HG02973 (cell line): ENCODE results near the gene SEC23IP.
"Not testable (repeated sequence)": the region's sequence is repeated elsewhere in the genome, so short reads cannot be mapped to it uniquely, and the experiment has no call there.

ENCODE experiments used
- ATAC-seq: cut with Tn5 transposase; IDR thresholded peaks from one replicate; pipeline ENCODE4 v1.9.1; 2021; ENCODE audit warnings: moderate library complexity; ENCODE audit not compliant: unreplicated experiment

Gene SEC23IP

DNA sequence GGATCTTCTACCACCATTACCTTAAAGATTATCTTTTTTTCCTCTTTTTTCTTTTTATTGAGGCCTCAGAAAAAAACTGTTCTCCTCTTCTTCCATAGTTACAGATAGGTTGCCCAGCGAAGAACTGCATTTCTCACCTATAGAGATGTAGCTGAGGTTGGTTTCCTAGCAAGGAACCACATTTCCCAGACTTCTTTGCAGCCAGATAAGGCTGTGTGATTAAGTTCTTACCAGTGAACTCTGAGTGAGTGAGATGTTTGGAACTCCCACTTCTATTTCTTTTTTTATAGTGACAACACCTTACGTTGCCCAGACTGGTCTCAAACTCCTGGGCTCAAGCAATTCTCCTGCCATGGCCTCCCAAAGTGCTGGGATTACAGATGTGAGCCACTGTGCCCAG, 14.0 kb upstream of the SEC23IP start:
- ATAC-seq, result no peak

DNA sequence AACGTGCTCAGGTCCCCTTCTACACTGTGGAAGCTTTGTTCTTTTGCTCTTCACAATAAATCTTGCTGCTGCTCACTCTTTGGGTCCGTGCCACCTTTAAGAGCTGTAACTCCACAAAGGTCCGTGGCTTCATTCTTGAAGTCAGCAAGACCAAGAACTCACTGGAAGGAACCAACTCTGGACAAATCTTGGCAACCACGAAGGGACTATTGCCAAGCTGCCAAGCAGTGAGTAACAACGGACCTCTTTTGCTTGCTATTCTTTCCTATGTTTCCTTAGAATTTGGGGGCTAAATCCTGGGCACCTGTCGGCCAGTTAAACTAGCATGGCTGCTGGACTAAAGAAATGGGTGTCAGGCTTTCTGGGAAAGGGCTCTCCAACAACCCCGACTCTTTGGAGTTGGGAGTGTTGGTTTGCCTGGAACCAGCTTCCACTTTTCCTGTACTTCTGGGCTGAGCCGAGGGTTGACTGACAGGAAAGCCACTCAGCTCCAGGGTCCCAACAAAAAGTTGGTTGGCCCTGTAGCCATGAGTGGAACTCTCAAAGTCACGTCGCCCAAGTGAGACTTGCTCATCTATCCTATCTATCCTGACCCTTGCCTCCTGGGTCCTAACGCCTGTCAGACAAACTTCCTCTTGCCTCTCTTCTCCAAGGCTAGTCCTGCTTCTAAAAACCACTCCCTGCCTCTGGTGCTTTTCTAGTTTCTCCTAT, 8.5 kb upstream of the SEC23IP start:
- ATAC-seq, result not testable (repeated sequence)

DNA sequence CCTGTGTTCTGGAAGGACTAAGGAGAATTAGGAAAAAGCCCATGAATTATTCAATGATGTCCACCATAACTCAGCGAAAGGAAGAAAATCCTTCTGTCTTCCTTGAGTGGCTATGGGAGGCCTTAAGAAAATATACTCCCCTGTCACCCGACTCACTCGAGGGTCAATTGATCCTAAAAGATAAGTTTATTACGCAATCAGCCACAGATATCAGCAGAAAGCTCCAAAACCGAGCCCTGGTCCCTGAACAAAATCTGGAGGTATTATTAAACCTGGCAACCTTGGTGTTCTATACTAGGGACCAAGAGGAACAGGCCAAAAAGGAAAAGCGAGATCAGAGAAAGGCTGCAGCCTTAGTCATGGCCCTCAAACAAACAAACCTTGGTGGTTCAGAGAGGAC, 6.5 kb upstream of the SEC23IP start:
- ATAC-seq, result not testable (repeated sequence)

DNA sequence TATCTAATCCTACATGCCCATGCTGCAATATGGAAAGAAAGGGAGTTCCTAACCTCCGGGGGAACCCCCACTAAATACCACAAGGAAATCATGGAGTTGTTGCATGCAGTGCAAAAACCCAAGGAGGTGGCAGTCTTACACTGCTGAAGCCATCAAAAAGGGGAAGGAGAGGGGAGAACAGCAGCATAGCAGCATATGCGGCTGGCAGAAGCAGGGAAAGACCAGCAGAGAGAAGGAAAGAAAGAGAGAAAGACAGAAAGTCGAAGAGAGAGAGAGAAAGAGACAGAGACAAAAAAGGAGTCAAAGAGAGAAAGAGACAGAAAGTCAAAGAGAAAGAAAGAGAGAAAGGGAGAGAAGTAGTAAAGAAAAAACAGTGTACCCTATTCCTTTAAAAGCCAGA, 3.8 kb upstream of the SEC23IP start:
- not testable (repeated sequence) for ATAC-seq

DNA sequence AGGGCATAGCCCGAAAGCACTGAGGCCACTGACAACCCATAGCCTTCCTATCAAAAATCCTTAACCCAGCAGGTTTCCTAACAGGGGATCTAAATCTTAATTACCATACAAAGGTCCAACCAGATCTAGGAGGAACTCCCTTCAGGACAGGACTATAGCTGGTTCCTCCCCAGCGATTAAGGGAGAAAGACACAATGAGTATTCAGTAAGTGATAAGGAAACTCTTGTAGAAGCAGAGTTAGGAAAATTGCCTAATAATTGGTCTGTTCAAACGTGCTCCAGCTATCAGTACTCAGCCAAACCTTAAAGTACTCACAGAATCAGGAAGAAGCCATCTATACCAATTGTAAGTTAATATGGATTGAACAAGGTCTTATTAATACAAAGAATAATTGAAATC, 3.3 kb upstream of the SEC23IP start:
- ATAC-seq, result not testable (repeated sequence)

DNA sequence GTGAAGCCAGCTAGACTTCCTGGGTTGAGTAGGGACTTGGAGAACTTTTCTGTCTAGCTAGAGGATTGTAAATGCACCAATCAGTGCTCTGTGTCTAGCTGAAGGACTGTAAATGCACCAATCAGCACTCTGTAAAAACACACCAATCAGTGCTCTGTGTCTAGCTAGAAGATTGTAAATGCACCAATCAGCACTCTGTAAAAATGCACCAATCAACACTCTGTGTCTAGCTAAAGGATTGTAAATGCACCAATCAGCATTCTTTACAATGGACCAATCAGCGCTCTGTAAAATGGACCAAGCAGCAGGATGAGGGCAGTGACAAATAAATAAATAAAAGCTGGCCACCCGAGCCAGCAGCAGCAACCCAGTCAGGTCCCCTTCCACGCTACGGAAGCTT, 2.2 kb upstream of the SEC23IP start:
- not testable (repeated sequence) for ATAC-seq

DNA sequence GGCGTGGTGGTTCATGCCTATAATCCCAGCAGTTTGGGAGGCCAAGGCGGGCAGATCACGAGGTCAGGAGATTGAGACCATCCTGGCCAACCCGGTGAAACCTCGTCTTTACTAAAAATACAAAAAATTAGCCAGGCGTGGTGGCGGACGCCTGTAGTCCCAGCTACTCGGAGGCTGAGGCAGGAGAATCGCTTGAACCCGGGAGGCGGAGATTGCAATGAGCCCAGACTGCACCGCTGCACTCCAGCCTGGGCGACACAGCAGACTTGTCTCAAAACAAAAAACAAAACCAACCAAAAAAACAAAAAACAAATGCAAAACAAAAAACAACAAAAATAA, 712 bp upstream of the SEC23IP start:
- not testable (repeated sequence) for ATAC-seq

DNA sequence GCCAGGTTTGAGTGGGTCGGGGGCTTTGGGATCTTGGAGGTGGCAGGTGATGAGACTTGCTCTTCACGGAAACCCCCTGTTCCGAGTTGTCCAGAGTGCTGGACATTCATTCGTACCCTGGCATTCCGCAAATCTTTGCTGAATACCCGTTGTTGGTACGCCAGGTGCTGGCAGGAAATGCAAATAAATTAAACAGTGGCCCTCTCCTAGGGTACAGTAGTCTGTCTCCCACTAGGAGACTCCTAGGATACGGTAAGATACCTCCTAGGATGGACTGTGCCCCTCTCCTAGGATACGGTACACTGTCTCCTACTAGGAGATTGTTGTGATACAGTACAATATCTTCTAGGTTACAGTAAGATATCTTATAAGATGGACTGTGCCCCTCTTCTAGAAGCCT, 544 bp downstream of the SEC23IP start:
- ATAC-seq, result no peak

DNA sequence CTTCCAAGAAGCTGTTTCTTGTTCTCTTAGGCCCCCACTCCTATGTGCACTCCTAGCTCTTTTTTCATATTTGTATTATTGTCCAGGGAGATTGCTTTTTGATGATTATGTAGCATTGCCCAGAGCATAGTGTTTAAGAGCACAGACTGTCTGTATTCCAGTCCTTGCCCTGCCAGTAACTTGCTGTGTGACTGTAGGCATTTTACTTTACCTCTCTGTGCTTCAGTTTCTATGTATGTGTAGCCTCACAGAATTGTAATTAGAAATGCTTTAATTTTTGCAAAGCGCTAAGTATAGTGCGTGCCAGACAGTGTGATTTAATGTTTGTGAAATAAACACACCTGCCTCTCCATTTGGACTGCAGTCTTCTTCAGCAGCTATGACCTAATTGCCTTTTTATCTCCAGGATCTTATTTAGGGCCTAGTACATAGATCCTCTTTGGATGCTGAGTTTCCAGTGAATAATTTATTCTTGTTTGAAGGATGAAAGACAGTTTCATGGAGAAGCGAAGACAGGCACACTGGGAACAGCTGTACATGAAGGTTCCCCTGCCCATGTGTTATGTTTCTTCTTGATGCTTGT, 1.4 kb downstream of the SEC23IP start:
- no peak for ATAC-seq

DNA sequence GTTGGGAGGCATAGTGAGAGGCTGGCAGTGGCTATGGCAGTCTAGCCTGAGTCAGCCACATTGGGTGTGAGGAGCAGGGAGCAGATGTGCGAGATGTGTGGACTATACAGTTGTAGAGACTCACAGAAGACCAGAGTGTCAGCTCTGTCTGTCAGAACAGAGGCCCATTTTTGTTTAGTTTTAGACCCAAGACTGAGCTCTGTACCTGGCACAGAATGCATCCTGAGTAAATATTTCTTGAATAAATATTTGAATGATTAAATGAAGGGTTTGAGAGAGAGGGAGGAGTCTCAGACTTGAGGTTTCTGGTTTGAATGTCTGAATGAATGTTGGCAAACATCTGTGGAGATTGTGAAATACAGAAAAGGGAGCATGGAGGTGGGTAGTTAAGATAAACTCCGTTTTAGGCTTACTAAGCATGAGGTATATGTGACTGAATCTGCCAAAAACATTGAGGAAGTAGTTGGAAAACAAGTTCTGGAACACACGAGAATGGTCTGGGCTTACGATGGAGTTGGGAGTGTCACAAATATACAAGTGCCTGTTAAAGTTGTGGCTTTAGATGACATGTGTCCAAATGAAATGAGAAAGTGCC, 3.6 kb downstream of the SEC23IP start:
- ATAC-seq, result no peak

DNA sequence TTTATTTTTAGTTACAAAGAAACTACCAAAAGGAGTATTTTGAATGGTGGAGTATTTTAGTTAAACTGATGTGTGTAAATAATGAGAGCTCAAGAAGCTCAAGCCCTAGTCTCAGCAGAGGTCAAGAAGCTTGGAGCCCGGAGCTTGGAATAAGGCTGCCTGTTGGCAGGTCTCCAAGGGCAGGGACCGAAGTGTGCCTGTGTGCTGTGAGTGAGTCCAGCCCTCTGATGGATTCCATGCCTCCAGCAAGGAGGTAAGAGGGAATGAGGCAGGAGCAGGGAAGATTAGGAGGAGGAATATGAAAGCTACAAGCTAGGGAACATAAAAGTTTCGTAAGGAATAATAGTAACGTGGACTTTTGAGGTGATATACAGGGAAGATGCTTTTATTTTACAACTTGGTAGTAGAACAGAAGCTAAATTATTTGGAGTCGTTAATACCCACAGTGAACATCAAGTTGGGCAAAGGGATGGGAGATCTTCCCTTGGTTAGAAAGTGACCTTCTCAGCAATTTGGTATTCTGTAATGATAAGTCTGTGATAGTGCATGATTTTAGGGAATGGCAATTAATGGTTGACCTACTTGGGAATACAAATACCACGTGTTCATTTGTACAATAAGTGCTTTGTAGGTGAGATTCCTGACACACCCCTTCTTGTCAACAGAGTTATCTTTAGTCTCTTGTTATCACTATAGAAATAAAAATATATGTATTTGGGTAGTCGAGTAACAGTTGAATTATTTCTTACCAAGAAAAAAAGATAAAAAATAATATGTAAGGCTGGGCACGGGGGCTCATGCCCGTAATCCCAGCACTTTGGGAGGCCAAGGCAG, 4.6 kb downstream of the SEC23IP start:
- ATAC-seq, result no peak

DNA sequence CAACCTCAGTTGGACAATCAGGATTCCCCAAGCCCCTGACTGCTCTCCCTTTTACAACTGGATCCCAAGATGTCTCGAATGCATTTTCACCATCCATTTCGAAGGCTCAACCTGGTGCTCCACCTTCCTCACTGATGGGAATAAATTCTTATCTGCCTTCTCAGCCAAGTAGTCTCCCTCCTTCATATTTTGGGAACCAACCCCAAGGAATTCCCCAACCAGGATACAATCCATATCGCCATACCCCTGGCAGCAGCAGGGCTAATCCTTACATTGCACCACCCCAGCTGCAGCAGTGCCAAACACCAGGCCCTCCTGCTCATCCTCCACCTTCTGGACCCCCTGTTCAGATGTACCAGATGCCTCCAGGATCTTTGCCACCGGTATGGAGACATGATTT, 6.0 kb downstream of the SEC23IP start:
- ATAC-seq, result no peak

DNA sequence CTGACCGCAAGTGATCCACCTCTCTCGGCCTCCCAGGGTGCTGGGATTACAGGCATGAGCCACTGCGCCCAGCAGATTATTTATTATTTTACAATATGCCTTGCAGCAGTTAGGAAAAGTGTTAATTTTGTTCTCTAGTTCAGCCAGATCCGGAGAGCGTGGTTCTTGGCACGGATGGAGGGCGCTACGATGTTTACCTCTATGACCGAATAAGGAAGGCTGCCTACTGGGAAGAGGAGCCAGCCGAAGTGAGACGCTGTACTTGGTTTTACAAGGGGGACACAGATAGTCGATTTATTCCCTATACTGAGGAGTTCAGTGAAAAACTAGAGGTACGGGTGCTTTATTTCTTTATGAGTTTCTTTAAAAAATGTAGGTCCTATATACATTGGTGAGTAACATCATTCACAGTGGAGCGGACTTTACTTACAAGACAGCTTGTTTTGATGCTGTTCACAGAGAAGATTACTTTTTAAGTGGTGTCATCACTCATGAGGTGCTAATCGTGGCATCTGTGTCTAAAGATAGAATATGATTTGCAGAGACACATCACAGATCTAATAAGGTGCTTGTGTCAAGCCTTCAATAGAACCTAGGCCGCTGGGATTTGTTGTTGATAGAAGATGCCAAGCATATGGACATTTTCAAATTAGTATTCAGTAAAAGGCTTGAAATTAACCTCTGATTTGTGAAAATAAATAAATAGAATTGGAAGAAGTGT, 11.6 kb downstream of the SEC23IP start:
- no peak for ATAC-seq

DNA sequence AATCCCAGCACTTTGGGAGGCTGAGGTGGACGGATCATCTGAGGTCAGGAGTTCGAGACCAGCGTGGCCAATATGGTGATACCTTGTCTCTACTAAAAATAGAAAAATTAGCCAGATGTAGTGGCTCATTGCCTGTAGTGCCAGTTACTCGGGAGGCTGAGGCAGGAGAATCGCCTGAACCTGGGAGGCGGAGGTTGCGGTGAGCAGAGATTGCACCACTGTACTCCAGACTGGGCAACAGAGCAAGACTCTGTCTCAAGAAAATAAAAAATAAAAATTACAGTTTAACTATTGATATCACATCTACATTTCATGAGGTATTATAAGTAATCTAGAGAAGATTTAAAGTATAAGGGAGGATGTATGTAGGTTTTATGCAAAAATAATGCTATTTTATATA, 15.2 kb downstream of the SEC23IP start:
- not testable (repeated sequence) for ATAC-seq

DNA sequence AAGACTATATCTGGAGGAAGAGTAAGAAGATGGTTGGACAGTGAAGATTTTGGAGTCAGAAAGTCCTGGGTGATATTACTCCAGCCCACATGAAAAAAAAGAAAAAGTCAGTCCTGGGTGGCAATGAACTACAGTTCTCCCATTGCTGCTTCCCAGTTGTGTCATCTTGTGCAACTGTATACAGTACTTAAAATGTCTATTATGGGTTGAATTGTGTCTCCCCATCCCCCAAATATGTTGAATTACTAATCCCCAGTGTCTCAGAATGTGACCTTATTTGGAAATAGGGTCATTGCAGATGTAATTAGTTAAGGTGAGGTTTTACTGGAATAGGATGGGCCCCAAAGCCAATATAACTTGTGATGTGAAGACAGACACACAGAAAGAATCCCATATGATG, 15.6 kb downstream of the SEC23IP start:
- ATAC-seq, result no peak

DNA sequence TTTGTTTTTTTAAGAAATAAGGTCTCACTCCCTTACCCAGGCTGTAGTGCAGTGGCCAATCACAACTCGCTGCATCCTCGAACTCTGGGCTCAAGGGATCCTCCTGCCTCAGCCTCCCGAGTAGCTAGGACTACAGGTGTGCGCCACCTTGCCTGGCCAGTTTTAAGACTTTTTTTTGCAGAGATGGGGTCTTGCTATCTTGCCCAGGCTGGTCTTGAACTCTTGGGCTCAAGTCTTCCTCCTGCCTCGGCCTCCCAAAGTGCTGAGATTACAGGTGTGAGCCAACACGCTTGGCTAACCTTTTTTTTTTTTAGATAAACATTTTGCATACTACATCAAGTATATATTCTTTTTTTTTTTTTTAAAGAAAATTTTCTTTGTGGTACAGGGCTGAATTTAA, 18.2 kb downstream of the SEC23IP start:
- ATAC-seq, result no peak

DNA sequence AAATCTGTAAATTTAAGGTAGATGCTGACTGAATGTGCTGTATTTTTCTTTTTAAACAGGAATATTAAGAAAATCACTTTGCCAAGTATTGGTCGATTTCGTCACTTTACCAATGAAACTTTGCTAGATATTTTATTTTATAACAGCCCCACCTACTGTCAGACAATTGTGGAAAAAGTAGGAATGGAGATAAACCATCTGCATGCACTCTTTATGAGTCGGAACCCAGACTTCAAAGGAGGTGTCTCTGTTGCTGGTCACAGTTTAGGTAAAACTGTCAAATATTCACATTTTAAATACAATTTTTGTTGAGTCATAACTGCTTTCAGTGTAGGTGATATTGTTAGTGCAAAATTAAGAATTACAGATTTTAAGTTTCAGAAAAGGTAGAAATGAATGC, 25.2 kb downstream of the SEC23IP start:
- ATAC-seq, result no peak

DNA sequence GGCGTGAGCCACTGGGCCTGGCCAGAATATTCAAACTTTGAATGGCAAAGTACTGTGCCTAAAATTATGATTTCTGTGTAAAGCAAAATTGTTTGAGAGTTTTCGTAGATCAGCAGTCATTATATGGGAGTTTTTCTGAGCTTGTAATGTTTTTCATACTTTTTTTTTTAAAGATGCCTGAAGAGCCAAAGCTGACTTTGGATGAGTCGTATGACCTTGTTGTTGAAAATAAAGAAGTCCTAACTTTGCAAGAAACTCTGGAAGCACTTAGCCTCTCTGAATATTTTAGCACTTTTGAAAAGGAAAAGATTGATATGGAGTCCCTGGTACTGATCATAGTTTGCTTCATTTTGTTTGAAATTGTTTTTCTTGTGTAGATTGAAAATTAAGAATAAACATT, 26.7 kb downstream of the SEC23IP start:
- ATAC-seq, result no peak

DNA sequence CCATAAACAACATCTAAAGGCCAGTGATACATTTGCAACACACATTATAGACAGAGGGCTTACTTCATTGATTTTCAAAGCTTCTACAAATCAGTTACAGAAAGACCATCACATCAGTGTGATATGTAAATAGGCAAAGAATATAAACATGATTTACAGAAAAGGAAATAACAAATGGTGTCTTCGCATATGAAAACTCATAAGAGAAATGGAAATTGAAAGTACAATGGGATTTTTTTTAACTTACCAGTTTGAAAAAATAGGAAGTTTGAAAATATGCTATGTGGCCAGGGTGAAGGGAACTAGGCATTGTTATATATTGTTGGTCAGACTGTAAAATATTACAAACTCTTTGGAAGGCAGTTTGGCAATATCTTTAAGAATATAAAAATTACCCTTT, 27.3 kb downstream of the SEC23IP start:
- ATAC-seq, result no peak

DNA sequence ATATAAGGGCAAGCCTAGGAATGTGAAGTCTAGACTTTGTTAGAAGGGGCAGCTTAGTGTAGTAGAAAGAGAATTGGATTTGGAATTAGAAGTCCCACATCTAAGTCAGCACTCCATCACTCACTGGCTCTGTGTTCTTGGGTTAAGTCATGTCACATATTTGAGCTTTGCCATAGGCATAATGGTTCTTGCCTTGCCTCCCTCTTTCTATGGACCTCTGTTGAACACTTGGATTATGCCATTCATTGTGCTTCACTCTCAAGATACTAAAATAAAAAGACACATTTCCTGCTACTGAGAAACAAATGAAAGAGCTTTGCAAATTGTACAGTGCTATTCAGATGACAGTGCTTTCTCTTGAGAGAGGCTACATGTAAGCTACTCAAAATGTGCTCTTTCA, 35.9 kb downstream of the SEC23IP start:
- no peak for ATAC-seq

DNA sequence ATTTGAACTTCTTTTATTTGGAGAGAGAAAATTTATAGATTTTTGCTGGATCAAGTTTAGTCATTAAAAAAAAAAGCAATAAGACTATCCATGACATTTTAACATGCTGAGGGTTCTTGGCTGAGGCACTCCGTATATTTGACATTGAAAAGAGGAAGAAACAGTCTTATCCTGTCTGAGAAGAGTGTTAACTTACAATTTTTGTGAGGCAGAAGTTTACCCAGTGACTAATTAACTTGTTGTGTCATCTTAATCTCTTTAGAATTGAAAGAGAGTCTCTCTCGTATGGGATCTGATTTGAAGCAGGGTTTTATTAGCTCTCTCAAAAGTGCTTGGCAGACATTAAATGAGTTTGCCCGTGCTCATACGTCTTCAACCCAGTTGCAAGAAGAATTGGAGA, 39.3 kb downstream of the SEC23IP start:
- ATAC-seq, result no peak
